AG09319 (cell line): ENCODE data around the gene SLC35E2B.
"Not testable (repeated sequence)": the region's sequence is repeated elsewhere in the genome, so short reads cannot be mapped to it uniquely, and the experiment has no call there.

Experiments
- DNase-seq: peaks from one replicate; pipeline ENCODE4 v3.0.0-alpha.2; 2010; ENCODE audit warnings: low read depth; ENCODE audit errors: extremely low read depth
- TF ChIP-seq, protein P1 (sequence below): IDR thresholded peaks from 2 replicates; pipeline ENCODE4 v1.5.1; 2011; ENCODE audit warnings: low read depth, mild to moderate bottlenecking, inconsistent platforms, low read length, moderate library complexity

The SLC35E2B gene

DNA sequence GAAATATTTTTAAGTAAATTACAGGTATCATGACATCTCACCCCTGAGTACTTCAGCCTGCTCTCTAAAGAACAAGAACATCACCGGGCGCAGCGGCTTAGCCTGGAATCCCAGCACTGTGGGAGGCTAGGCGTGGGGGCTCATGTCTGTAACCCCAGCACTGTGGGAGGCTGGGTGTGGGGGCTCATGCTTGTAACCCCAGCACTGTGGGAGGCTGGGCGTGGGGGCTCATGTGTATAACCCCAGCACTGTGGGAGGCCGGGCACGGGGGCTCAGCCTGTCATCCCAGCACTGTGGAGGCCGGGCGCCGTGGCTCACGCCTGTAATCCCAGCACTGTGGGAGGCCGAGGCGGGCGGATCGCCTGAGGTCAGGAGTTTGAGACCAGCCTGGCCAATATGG, 26.1 kb downstream of the SLC35E2B start:
- no peak for DNase-seq
- TF ChIP-seq, protein P1, sequence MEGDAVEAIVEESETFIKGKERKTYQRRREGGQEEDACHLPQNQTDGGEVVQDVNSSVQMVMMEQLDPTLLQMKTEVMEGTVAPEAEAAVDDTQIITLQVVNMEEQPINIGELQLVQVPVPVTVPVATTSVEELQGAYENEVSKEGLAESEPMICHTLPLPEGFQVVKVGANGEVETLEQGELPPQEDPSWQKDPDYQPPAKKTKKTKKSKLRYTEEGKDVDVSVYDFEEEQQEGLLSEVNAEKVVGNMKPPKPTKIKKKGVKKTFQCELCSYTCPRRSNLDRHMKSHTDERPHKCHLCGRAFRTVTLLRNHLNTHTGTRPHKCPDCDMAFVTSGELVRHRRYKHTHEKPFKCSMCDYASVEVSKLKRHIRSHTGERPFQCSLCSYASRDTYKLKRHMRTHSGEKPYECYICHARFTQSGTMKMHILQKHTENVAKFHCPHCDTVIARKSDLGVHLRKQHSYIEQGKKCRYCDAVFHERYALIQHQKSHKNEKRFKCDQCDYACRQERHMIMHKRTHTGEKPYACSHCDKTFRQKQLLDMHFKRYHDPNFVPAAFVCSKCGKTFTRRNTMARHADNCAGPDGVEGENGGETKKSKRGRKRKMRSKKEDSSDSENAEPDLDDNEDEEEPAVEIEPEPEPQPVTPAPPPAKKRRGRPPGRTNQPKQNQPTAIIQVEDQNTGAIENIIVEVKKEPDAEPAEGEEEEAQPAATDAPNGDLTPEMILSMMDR: no peak

DNA sequence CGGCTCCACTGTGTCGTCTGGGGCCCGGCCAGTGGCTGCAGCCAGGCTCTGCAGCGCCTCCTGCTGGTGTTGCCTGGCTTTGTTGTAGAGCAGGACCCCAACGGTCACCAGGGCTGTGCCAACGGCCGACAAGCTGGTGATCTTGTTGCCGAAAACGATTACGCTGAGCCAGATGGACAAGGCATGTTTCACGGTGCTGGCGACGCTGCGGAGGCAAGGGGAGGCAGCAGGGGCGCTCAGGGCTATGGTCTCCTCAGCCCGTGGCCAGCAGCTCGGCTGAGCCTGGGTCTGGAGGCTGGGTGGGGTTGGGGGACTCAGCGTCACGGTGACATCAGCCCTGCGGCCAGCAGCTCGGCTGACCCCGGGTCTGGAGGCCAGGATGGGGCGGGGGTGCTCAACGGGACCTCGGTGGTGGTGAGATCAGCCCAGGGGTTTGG, 26.8 kb downstream of the SLC35E2B start:
- TF ChIP-seq, protein P1: peak; percentile 40
- DNase-seq: no peak

DNA sequence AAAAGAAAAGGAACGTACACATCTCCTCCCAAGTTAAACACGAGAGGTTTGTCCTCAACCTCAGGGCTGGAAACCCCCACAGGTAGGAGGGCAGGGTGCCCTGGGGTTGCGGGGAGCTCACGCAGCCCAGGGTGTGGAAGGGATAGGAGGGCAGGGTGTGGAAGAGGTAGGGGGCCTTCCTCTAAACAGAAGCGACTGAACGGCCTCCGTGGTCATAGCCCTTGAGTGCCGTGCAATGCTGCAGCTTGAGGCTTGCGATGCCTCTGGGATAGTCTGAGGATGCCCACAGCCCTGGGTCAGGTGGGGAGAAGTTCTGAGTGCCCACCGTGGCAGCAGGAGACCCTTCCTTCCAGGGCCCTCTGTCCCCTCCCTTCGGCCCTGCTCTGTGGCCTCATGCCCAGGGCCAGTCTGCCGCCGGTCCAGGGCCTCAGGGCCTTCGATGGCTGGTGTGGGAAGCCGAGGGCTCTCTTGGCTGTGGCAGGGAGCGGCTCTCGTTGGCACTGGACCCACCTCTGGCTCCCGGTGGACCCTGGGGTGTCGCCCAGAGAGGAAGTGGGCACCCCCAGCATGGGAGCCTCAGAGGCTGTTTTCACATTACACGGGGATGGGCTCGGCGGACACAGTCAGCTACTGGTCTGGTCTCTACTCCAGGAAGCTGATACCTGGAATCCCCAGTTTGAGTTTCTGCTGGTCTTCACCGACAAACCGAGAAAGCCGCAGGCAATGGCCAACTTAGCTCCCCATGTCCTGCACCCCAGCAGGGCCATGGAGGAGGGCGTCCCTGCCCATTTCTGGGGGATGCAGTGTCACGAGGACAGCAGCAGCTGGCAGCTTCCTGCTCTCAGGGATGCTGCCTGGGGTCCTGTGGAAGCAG, 27.4 kb downstream of the SLC35E2B start:
- TF ChIP-seq, protein P1: no peak
- DNase-seq: no peak

DNA sequence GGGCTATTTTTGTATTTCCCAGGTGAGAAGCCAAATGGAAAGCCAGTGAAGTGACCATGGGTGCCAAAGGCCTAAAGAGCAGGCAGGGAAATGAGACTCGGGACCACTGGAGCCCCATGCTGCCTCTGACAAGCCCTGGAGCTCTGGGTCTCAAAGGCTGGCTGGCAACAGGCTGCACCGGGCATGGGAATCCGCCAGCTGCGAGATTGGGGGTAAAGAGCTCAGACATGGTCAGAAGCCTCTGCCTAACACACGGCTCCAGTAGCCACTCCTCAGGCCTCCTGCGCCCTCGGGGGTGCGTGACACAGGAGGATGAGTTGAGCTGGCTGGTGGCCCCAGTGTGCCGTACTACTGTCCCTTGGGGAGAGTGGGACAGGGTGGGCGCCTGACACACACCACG, 28.3 kb downstream of the SLC35E2B start:
- DNase-seq: not testable (repeated sequence)

DNA sequence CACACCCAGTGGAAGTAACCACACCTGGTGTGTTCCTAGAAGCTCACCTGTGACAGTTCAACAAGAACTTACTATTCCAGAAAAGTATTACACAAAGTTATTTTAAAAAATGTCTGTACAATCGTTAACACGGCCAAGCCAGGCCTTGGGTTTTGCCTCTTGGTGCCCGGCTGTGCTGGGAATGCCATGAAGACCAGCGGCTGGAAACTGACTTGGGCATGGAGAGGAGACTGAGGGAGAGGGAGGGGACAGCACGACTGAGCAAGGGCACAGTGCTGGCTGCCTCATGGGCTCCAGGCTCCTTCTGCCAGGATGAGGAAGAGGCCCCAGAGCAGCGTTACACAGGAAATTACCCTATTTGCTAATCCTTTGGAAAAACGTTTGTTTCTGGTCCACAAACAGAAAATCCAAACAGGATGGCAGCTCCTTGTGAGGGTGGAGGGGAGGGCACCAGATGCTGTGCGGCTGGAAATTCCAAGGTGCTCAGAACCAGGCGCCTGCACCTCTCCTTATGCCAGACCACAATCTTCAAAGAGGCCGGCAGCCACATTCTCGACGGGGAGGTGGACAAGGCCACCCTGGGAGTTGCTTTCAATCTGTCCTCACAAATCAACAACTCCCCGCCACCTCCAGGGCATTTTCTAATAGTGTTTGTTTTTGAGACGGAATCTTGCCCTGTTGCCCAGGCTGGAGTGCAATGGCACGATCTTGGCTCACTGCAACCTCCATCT, 29.6 kb downstream of the SLC35E2B start:
- not testable (repeated sequence) for DNase-seq

DNA sequence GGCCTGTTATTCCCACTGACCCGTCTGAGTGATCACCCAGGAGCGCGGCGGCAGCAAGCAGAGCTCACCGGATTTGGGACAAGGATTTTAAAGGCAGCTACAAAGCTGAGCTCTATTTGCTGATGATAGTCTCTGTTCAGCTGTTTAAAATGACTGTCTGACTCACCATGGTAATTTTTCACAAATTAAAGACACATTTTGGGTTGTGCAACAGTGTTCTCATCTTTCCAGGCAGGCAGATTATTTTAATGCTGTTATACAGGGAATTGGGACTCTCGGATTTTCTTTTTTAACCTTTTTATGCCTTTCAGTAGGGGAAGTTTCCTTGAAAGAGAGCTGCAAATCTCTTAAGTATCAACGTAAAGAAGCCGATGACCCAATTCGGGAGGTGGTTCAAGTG, 30.2 kb downstream of the SLC35E2B start:
- not testable (repeated sequence) for DNase-seq

DNA sequence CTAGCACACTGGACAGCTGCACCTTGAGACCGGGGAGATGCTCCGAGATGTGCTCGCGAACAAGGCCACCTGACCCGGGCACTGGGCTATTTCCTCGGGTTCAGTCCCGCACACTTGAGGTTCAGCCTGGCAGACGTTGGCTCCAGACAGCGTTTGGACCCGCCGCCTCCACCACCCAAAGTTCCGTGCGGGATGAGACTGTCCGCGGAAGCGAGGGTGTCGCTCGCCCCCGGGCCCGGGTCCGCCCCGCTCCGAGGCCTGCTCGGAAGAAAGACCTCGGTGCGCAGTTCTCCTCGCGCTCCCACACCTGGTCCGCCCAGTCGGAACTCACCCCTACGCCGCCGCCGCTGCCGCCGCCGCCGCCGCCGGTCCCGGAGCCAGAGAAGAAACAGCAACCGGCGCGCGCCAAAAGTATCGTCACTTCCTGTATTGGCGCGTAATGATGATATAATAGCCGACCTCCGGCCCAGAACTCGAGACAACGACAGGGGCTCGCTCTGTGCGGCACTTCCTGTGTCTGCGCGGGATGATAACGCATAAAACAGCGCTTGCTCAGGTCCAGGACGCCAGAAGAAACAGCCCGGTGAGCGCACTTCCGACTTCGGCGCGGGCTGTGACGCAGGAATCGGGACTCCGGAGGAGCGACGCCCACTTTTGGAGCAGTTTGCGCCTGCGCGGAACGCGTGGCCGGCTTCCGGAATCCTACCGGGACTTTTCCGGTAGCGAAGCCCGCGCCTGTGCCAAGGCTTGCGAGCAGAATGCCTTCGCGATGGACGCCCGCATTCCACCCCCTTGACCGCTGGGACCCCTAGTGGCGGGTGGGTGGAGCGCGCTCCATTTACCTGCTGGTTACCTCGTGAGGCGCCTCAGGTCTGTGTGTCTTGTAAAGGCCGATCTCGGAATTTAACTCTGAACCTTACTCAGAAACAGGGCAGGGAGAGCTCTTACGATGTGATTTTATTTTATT, 33.7 kb downstream of the SLC35E2B start, which contains the start of gene CDK11B:
CDK11B (minus strand) TSS at position 422 of the 967 bp plus-strand sequence. CDS start 1,519 bp downstream, outside the sequence.
- peak; percentile 75 for DNase-seq

DNA sequence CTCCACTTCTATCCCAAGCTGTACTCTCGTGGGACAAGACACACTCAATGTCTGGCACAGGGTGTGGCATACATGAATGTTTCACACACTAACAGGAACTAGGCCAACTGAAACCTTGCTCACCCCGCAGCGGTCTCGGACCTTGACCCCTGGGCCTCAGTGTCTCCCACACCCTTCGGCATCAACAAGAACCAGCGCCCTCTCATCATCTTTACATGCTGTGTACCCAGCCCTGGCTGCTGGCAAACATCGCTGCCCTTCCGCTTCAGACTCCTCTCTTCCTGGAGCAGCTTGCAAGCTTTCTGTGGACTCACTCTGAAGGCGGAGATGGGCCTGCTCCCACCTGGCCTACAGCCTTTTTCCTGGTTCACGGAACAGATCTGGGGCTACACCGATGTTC, 44.3 kb downstream of the SLC35E2B start:
- not testable (repeated sequence) for DNase-seq

DNA sequence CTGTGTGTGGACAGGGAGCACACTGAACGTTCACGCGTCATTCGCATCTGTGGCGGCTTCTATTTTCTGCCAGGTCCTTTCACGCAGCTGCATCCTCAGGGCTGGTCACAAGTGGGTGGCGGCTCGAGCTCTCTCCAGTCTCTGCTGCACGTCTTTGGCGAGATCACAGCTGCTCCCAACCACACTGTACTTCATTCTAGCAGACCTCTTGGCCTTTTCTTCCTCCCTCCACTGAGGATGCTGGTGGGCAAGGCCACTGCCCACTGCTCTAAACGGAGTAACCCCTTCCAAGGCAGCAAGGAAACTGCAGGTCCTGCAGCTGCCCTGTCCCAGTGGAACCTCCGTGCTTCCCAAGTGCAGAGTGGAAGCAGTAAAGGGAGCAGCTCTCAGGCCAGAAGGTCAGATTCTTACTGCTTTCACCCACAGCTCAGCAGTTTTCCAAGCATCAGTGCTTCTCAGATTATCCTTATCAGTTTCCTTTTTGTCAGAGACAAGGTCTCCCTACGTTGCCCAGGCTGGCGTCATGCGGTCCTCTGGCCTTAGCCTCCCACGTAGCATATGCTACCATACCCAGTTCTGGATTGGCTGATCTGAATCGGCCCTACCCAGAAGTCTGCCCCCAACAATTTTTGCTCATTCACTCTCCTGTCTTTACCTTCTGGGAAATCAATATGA, 44.9 kb downstream of the SLC35E2B start:
- DNase-seq: not testable (repeated sequence)

DNA sequence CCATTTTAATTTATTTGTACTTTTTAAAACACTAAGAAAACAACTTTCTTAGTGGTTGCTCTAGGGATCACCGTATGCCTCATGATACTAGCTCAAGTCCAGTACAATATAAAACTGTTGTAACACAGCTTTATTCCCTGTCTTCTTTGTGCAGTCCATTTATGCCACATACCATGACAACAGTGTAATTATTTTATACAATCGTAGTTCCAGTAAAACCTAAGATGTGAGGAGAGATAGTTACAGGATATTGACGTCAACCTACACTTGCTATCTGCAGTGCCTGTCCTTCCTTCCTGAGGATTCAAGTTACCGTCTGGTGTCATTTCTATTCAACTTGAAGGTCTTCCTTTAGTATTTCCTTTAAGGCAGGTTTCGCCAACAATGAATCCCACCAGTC, 46.3 kb downstream of the SLC35E2B start:
- DNase-seq: not testable (repeated sequence)

DNA sequence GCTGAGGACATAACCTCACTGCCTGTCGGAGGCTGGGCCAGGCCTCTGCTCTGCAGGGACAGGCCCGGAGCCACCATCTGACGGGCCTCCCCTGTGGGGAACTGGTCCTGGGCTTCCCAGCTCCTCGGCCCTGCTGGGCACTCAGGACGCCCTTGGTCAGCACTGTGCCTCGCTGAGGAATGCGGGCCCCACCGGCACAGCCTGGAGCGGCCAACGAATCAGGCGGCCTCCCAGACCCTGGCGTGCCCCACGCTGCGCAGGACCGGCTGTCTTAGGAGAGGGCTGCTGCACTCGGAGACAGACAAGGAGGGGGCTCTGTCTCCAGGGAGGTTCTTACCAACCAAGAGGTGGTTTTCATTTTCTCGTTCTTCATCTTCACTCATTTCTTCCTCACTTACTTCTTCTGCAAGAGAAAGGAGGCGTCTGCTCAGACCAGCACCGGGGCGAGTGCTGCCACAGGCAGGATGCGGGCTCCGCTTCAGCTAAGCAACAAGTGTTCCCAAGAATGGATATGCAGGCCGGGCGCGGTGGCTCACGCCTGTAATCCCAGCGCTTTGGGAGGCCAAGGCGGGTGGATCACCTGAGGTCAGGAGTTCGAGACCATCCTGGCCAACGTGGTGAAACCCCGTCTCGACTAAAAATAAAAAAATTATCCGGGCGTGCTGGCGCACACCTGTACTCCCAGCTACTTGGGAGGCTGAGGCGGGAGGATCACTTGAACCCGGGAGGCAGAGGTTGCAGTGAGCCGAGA, 51.7 kb downstream of the SLC35E2B start:
- DNase-seq: not testable (repeated sequence)

DNA sequence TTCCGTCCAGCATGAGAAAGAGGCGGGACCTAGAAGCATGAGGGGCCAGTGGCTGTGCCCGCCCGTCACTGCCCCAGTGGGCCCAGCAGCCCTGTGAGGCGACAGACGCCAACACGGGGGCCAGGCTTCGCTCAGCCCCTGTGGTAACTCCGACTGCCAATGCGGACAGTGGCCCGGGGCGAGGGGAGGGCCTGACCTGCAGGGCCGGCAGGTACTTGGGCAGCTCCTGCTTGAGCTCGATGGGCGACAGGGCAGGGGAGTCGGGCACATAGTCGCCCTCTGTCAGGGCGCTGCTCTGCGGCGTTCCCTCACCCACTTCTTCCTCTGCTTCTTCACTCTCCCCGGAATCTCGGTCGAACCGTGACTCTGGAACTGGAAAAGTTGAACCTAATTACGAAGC, 52.5 kb downstream of the SLC35E2B start:
- DNase-seq: not testable (repeated sequence)

DNA sequence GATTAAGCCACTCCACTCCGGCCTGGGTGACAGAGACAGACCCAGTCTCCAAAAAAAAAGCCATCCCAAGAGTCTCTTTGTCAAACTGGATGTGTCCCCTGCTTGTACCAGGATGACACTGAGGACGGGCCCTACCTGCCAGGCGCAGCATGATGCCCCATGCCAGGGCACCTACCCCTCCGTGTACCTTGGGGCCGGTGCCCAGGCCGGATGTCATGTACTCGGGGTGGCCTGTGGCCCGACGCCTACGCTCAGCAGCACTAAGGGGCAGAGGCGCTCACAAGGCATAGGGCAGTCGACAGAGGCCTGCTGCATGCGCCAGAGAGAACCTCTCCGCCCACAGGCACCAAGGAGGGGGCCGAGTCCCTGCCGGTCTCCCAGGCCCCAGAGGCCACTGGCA, 53.2 kb downstream of the SLC35E2B start:
- not testable (repeated sequence) for DNase-seq

DNA sequence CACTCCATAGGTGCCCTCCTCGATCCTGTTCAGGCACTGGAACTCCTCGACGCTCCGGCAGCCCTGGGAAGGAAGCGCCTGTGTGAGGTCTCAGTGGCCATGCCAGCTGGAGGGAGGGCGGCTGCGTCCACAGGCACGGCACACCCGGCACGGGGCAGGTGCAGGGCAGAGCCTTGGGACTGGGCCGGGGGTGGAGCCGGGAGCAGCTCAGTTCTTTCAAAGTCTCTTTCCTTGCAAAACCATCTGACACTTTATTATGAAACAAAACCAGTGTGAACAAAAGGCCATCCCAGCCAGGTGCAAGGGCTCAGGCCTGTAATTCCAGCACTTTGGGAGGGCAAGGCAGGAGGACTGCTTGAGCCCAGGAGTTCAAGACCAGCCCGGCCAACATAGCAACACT, 54.1 kb downstream of the SLC35E2B start:
- not testable (repeated sequence) for DNase-seq

DNA sequence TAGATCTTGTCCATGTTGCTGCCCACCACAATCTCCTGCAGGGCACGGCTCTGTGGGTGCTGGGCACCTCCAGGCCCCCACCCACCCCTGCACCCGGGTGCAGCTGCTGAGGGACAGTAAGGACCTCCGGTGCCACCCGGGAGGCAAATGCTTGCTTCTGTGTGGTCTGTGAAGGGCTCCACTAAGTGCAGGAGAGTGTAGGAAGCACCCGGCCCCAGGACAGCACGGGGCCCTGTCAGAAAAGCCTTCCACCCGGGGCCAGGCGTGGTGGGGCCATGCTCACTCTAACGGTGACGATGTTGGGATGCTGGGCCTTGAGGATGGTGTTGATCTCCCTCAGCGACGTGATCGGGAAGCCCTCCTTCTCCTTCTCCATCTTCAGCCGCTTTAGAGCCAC, 55.1 kb downstream of the SLC35E2B start:
- not testable (repeated sequence) for DNase-seq
